IMR-90 (cell line): ENCODE data around the gene RASSF4. TPM values are rescaled to one million over a fixed set of nuclear protein-coding genes. Genes with fewer than 3 reads are reported as not detected.
A peak's percentile ranks its signal among the peaks of the same experiment; 100 is the strongest.

ENCODE experiments used
- ATAC-seq: fragments of 200-7000 bp; cut with Tn5 transposase; 2 replicates; pipeline ENCODE4 v1.9.1; 2020; ENCODE audit warnings: low read depth, mild to moderate bottlenecking, moderate library complexity
- Bru-seq: library from RNA; stranded (reverse); fragments of 400-500 nt; gene quantifications from one replicate; lab custom pipeline; 2021; lab: Mats Ljungman, UMichigan
- BruChase-seq, 2 experiments: library from RNA; stranded (reverse); fragments of 400-500 nt; gene quantifications; one replicate each; lab custom pipeline; 2021; lab: Mats Ljungman, UMichigan
- BruUV-seq: library from RNA; stranded (reverse); fragments of 400-500 nt; replicated peaks from 2 replicates; lab custom pipeline; 2021; lab: Mats Ljungman, UMichigan
- CTCF ChIA-PET: fragments of 300-600 bp; formaldehyde crosslinking; extraction: SDS; loops from one replicate; lab custom pipeline; 2021; ENCODE audit warnings: antibody characterized with exemption; lab: Yijun Ruan, JAX
- POLR2A ChIA-PET: fragments of 300-600 bp; sonication (Branson Sonifier 250); formaldehyde crosslinking; loops from one replicate; lab custom pipeline; 2022; ENCODE audit warnings: antibody characterized with exemption; ENCODE audit not compliant: unreplicated experiment; lab: Charles Lee
- DNase-seq: peaks from one replicate; pipeline ENCODE4 v3.0.0; 2013
- H2AFZ ChIP-seq: replicated peaks from 2 replicates; pipeline ENCODE3; 2013; ENCODE audit warnings: low read length, mild to moderate bottlenecking; ENCODE audit not compliant: poor library complexity
- H2AK5ac ChIP-seq: 2 replicates; pipeline ENCODE4 v1.6.1; 2013; ENCODE audit warnings: low read depth, low read length, inconsistent platforms
- H2AK9ac ChIP-seq: replicated peaks from 2 replicates; pipeline ENCODE3; 2013; ENCODE audit warnings: mild to moderate bottlenecking, low read depth, low read length, moderate library complexity; ENCODE audit not compliant: poor library complexity
- H2BK120ac ChIP-seq: 2 replicates; pipeline ENCODE4 v1.6.1; 2013; ENCODE audit warnings: low read depth, low read length, inconsistent platforms
- H2BK15ac ChIP-seq: 3 replicates; pipeline ENCODE4 v1.6.1; 2013; ENCODE audit warnings: low read depth, low read length, inconsistent platforms
- H2BK20ac ChIP-seq: 2 replicates; pipeline ENCODE4 v1.6.1; 2013; ENCODE audit warnings: low read depth, mild to moderate bottlenecking, inconsistent platforms, low read length, moderate library complexity
- H2BK5ac ChIP-seq: 2 replicates; pipeline ENCODE4 v1.6.1; 2013; ENCODE audit warnings: mild to moderate bottlenecking, low read depth, low read length, inconsistent platforms; ENCODE audit not compliant: poor library complexity, severe bottlenecking
- H3K14ac ChIP-seq: replicated peaks from 2 replicates; pipeline ENCODE4 v1.6.1; 2013; ENCODE audit warnings: low read depth, low read length, inconsistent platforms
- H3K18ac ChIP-seq: 2 replicates; pipeline ENCODE4 v1.6.1; 2013; ENCODE audit warnings: low read depth, low read length, control low read depth
- H3K23ac ChIP-seq: 2 replicates; pipeline ENCODE4 v1.6.1; 2013; ENCODE audit warnings: low read depth, low read length, inconsistent platforms
- H3K27ac ChIP-seq: 2 replicates; pipeline ENCODE4 v1.5.1; 2013; ENCODE audit warnings: mild to moderate bottlenecking, control low read depth, low read length; ENCODE audit not compliant: insufficient read depth
- H3K27me3 ChIP-seq: 2 replicates; pipeline ENCODE4 v1.6.1; 2013; ENCODE audit warnings: low read length; ENCODE audit not compliant: control insufficient read depth, insufficient read depth
- H3K36me3 ChIP-seq: 2 replicates; pipeline ENCODE4 v1.6.1; 2013; ENCODE audit warnings: low read length, mixed read lengths; ENCODE audit not compliant: control insufficient read depth, insufficient read depth
- H3K4ac ChIP-seq: 2 replicates; pipeline ENCODE4 v1.6.1; 2013; ENCODE audit warnings: low read depth, low read length, inconsistent platforms
- H3K4me1 ChIP-seq: 2 replicates; pipeline ENCODE4 v1.6.1; 2013; ENCODE audit warnings: low read length, mixed read lengths; ENCODE audit not compliant: control insufficient read depth, insufficient read depth
- H3K4me2 ChIP-seq: 2 replicates; pipeline ENCODE4 v1.6.1; 2013; ENCODE audit warnings: low read depth, mild to moderate bottlenecking, control low read depth, low read length, moderate library complexity
- H3K4me3 ChIP-seq: 2 replicates; pipeline ENCODE4 v1.5.1; 2013; ENCODE audit warnings: low read depth, mild to moderate bottlenecking, control low read depth, low read length, moderate library complexity; ENCODE audit not compliant: insufficient read depth
- H3K56ac ChIP-seq: 2 replicates; pipeline ENCODE4 v1.6.1; 2013; ENCODE audit warnings: low read length, inconsistent platforms; ENCODE audit not compliant: insufficient read depth; ENCODE audit errors: extremely low read depth
- H3K79me1 ChIP-seq, 2 experiments: 2 replicates each; pipeline ENCODE4 v1.6.1; 2013; ENCODE audit warnings: low read length in 2 of 2, inconsistent platforms in 1 of 2, low read depth in 1 of 2
- H3K9ac ChIP-seq: 2 replicates; pipeline ENCODE4 v1.6.1; 2013; ENCODE audit warnings: low read depth, low read length, control low read depth
- H3K9me1 ChIP-seq: 2 replicates; pipeline ENCODE4 v1.6.1; 2013; ENCODE audit warnings: low read length, inconsistent platforms; ENCODE audit not compliant: insufficient read depth
- H3K9me3 ChIP-seq: 2 replicates; pipeline ENCODE4 v1.6.1; 2013; ENCODE audit warnings: low read length; ENCODE audit not compliant: control insufficient read depth, insufficient read depth
- H4K20me1 ChIP-seq: 2 replicates; pipeline ENCODE4 v1.6.1; 2013; ENCODE audit warnings: low read length, inconsistent platforms; ENCODE audit not compliant: insufficient read depth
- H4K5ac ChIP-seq: 2 replicates; pipeline ENCODE4 v1.6.1; 2013; ENCODE audit warnings: mild to moderate bottlenecking, low read depth, low read length, control low read depth
- H4K8ac ChIP-seq, 2 experiments: 2 replicates each; pipeline ENCODE4 v1.6.1; 2013; ENCODE audit warnings: low read depth in 2 of 2, low read length in 2 of 2, control low read depth in 1 of 2, inconsistent platforms in 1 of 2
- H4K91ac ChIP-seq: 2 replicates; pipeline ENCODE4 v1.6.1; 2013; ENCODE audit warnings: low read depth, low read length, inconsistent platforms; ENCODE audit not compliant: insufficient read depth
- CEBPB ChIP-seq: IDR thresholded peaks from 2 replicates; pipeline ENCODE4 v1.6.1; 2012; ENCODE audit warnings: low read depth, low read length, improper control_type of control experiment
- MAZ ChIP-seq: IDR thresholded peaks from 2 replicates; pipeline ENCODE4 v1.6.1; 2012; ENCODE audit warnings: low read depth, mild to moderate bottlenecking, low read length, improper control_type of control experiment, moderate library complexity, borderline replicate concordance
- POLR2A ChIP-seq: IDR thresholded peaks from 2 replicates; pipeline ENCODE4 v1.6.1; 2012; ENCODE audit warnings: mild to moderate bottlenecking, low read depth, low read length
- WGBS, 2 experiments: methylation state at CpG; one replicate each; pipeline versions ENCODE4 v1.1.5 to v1.1.7; 2013; ENCODE audit warnings: missing lambda C conversion rate in 2 of 2; ENCODE audit not compliant: insufficient read length in 1 of 2; ENCODE audit errors: extremely low coverage in 2 of 2; 5-methylcytosine and 5-hydroxymethylcytosine counted together
- dilution Hi-C: fragments of 300-500 bp; cut with HindIII; formaldehyde crosslinking; loops from one replicate; pipeline ENCODE4 v1.14.3; 2018; ENCODE audit warnings: low sequenced_read_pairs; ENCODE audit not compliant: unreplicated experiment
- in situ Hi-C: fragments of 300-500 bp; cut with MboI; formaldehyde crosslinking; loops from 3 replicates; pipeline ENCODE4 v1.14.3; 2019; ENCODE audit warnings: low sequenced_read_pairs, inconsistent platforms, mixed read lengths
- intact Hi-C: fragments of 100-400 bp; cut with micrococcal nuclease; formaldehyde crosslinking; loops from 2 replicates; pipeline ENCODE4 v1.10.0; 2022
- long read RNA-seq: library from polyadenylated mRNA; unstranded; transcript quantifications from one replicate; pipeline ENCODE4 v2.0.0, GENCODE V29; 2021; ENCODE audit not compliant: unreplicated experiment
- polyA plus RNA-seq, 3 experiments: library from polyadenylated mRNA; depleted of rRNA; stranded (reverse); fragments of >200 nt; gene quantifications; 2 replicates each; pipeline ENCODE4 v1.2.3, GENCODE V29; 2012; ENCODE audit warnings: low replicate concordance in 1 of 3
- total RNA-seq: library from RNA; depleted of rRNA; stranded (reverse); fragments of >200 nt; gene quantifications from 2 replicates; pipeline ENCODE4 v1.2.3, GENCODE V29; 2012; rRNA removed
- TF ChIP-seq, protein P1 (sequence below): fragments of 150-350 bp; IDR thresholded peaks from 2 replicates; pipeline ENCODE4 v1.6.1; 2016; ENCODE audit warnings: low read depth, mild to moderate bottlenecking, low read length, moderate library complexity, borderline replicate concordance
- TF ChIP-seq, protein P2 (sequence below): fragments of 150-350 bp; IDR thresholded peaks from 2 replicates; pipeline ENCODE4 v1.6.1; 2017; ENCODE audit warnings: mild to moderate bottlenecking, antibody characterized with exemption, low read length, low read depth

The RASSF4 gene
- 5.9 and 6.1 TPM in 2 replicates for total RNA-seq
- polyA plus RNA-seq (2012; rRNA removed): 8.6 and 10.1 TPM in 2 replicates
- polyA plus RNA-seq (2012; cell fraction: cytosol; rRNA removed): 4.5 and 6.1 TPM in 2 replicates
- 46.1 and 53.0 TPM in 2 replicates for polyA plus RNA-seq (2012; cell fraction: nucleus; rRNA removed; ENCODE audit: low replicate concordance)
- Bru-seq, nascent RNA: percentile 52 among the genes with signal in this experiment
- percentile 51 among the genes with signal in this experiment for BruChase-seq, experiment 1, labeled RNA remaining after a 6-hour chase
- percentile 52 among the genes with signal in this experiment for BruChase-seq, experiment 2, labeled RNA remaining after a 2-hour chase
- long read RNA-seq, transcript RASSF4-201 (11 exons, 3,641 nt): major isoform, 11 of 33 reads
- long read RNA-seq, partial matches to known transcripts: 8 of 33 reads
- long read RNA-seq, other reads (novel, unspliced or antisense): 14 of 33 reads

DNA sequence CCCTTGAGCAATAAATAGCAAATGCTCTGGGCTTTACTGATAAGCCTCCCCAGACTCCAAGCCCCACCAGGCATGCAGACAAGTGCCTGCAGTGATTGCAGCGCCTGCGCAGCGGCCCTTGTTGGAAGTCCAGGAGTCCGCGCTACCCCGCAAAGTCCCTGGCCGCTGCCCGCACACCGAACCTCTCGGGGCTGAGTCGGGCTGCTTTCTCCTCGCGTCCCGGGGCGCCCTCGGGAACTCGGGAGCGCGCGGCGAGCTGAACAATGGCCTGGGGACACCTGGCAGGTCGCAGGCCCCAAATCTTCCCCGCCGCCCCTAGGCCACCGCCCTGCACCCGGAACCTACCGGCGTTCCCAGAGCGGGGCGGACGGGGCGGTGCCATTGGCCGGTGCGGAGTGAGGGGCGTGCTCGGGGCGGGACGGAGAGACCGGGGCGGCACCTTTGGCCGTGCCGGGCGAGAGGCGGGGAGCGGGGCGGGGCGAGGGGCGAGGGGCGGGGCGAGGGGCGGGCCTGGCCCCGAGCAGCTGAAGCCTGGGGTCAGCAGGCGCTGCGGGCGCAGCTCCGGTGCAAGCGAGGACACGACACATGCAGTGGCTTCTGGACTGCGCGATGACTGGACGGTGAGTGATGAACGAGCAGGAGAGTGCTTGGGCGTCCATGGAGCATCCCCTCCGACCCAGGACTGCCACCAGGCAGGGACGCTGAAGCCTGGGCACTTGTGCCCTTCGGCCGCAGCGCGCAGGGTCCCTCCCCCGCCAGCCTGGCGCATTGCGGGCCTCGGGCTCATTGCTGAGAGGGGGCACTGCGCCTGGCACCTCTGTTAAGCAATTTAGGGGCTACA, at the start of gene RASSF4:
Gene RASSF4 (plus strand): TSS at position 556 of the 841 bp plus-strand sequence. CDS start 10,401 bp downstream, outside the sequence.
- peak; percentile 74 for DNase-seq
- Histone ChIP-seq H3K9ac (peak within 1 kb of the TSS; percentile 78), H3K14ac (peak within 1 kb of the TSS; percentile 77), H2BK120ac (peak within 1 kb of the TSS; percentile 70), H3K4me2 (peak within 1 kb of the TSS; percentile 97), H3K4ac (peak within 1 kb of the TSS; percentile 82), H3K36me3 (peaks cover 8% of the 10 kb centered on the region; the same call in 1 of the 2 replicates), H4K91ac (peak within 1 kb of the TSS; percentile 14), H2BK5ac (peak within 1 kb of the TSS; percentile 82), H3K79me1 (peaks cover 11 to 27% of the 10 kb centered on the region in 2 experiments; a peak in 3 of 4 replicates), H4K20me1 (no peaks in the 10 kb centered on the region), H3K18ac (peak within 1 kb of the TSS; percentile 29; the same call in 1 of the 2 replicates), H3K23ac (peak within 1 kb of the TSS; percentile 75; the same call in 1 of the 2 replicates), H2AFZ (peak within 1 kb of the TSS; percentile 96), H3K4me1 (peaks cover 17% of the 10 kb centered on the region), H3K27ac (peak within 1 kb of the TSS; percentile 81), H3K27me3 (no peaks in the 10 kb centered on the region), H2AK5ac (no peak within 1 kb of the TSS; the same call in 1 of the 2 replicates), H4K8ac (peak within 1 kb of the TSS; percentile 2 to 68; a peak in 2 of 4 replicates), H2BK15ac (no peak within 1 kb of the TSS), H3K56ac (peak within 1 kb of the TSS; percentile 23; the same call in 1 of the 2 replicates), H3K4me3 (peak within 1 kb of the TSS; percentile 89), H2BK20ac (no peak within 1 kb of the TSS), H3K9me1 (peaks cover 11% of the 10 kb centered on the region), H3K9me3 (peaks cover 2% of the 10 kb centered on the region; the same call in 1 of the 2 replicates), H4K5ac (peak within 1 kb of the TSS; percentile 71), H2AK9ac (peak within 1 kb of the TSS; percentile 74)
- ChIA-PET POLR2A (no interaction called here), CTCF (interaction anchor here (0.6 kb wide), 1 partner anchor 21 kb away, joined by 3 read pairs; no protein-coding TSS in a partner anchor)
- in situ Hi-C loops: no loop called here
- no TSS peak for BruUV-seq
- intact Hi-C loops: no loop called here
- dilution Hi-C loops: no loop called here
- WGBS, 2 experiments: 3% methylated on average over 34 of the region's 74 CpGs; no CpG with 5 or more reads in 1 of the 2 experiments
- TF ChIP-seq, protein P1, sequence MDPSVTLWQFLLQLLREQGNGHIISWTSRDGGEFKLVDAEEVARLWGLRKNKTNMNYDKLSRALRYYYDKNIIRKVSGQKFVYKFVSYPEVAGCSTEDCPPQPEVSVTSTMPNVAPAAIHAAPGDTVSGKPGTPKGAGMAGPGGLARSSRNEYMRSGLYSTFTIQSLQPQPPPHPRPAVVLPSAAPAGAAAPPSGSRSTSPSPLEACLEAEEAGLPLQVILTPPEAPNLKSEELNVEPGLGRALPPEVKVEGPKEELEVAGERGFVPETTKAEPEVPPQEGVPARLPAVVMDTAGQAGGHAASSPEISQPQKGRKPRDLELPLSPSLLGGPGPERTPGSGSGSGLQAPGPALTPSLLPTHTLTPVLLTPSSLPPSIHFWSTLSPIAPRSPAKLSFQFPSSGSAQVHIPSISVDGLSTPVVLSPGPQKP: no peak
- TF ChIP-seq, protein P2, sequence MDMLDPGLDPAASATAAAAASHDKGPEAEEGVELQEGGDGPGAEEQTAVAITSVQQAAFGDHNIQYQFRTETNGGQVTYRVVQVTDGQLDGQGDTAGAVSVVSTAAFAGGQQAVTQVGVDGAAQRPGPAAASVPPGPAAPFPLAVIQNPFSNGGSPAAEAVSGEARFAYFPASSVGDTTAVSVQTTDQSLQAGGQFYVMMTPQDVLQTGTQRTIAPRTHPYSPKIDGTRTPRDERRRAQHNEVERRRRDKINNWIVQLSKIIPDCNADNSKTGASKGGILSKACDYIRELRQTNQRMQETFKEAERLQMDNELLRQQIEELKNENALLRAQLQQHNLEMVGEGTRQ: no peak
- TF ChIP-seq MAZ (peak; percentile 52; the same call in 1 of the 2 replicates), CEBPB (peak; percentile 58; the same call in 1 of the 2 replicates), POLR2A (peak; percentile 43; the same call in 1 of the 2 replicates)
- ATAC-seq: peak; percentile 98
